Epithelial cell of proximal tubule (primary cell): ENCODE data around the gene GRAMD1A. TPM values are rescaled to one million over a fixed set of nuclear protein-coding genes. Genes with fewer than 3 reads are reported as not detected.

Experiments
- DNase-seq: peaks from one replicate; pipeline ENCODE4 v3.0.0-alpha.2; 2011; ENCODE audit warnings: low read depth
- H3K4me3 ChIP-seq: 2 replicates; pipeline ENCODE4 v1.5.1; 2011; ENCODE audit warnings: low read depth, mild to moderate bottlenecking, low read length
- total RNA-seq: library from RNA; depleted of rRNA; stranded (reverse); fragments of >200 nt; gene quantifications from 2 replicates; pipeline ENCODE4 v1.2.3, GENCODE V29; 2015
- TF ChIP-seq, protein P1 (sequence below): conservative IDR thresholded peaks from 2 replicates; pipeline ENCODE4 v1.5.1; 2012; ENCODE audit warnings: low read depth, mild to moderate bottlenecking, low read length

Gene GRAMD1A
- total RNA-seq, 1 donor from 2014 or later = 67.7 TPM

DNA sequence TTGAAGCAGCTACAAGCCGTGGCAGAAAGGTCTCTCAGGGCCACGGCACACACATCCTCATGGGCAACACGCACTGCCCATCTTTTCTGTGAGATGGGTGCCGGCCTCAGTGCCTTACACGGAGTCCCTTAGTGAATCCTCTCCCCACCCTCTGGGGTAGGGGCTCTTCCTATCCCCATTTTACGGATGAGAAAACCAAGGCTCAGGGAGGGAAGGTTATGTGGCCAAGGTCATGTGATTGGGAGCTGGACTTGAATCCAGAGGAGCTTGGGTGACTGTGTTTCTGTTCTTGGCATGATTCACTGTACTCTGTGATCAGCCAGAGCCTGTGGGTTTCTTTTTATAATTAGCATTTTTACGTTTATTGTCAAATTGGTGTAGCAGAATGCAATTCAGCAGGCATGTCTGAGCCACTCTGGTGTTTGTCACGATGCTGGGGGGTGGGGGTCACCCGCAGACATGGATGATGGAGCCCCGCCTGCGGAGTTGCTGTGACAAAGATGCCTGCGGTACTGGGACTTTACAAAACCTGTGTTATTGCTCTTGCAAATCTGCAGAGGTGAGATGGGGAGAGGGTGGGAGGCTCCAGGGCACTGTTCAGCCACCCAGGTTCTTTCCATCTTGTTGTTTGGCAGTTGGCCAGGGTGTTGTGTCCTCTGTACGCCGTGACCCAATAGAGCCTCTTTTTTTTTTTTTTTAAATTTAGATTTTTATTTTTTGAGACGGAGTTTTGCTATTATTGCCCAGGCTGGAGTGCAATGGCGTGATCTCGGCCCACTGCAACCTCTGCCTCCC, 34.7 kb downstream of the GRAMD1A start:
- H3K4me3 ChIP-seq = no peak overlapping the region
- no peak for DNase-seq
- TF ChIP-seq, protein P1, sequence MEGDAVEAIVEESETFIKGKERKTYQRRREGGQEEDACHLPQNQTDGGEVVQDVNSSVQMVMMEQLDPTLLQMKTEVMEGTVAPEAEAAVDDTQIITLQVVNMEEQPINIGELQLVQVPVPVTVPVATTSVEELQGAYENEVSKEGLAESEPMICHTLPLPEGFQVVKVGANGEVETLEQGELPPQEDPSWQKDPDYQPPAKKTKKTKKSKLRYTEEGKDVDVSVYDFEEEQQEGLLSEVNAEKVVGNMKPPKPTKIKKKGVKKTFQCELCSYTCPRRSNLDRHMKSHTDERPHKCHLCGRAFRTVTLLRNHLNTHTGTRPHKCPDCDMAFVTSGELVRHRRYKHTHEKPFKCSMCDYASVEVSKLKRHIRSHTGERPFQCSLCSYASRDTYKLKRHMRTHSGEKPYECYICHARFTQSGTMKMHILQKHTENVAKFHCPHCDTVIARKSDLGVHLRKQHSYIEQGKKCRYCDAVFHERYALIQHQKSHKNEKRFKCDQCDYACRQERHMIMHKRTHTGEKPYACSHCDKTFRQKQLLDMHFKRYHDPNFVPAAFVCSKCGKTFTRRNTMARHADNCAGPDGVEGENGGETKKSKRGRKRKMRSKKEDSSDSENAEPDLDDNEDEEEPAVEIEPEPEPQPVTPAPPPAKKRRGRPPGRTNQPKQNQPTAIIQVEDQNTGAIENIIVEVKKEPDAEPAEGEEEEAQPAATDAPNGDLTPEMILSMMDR = no peak

DNA sequence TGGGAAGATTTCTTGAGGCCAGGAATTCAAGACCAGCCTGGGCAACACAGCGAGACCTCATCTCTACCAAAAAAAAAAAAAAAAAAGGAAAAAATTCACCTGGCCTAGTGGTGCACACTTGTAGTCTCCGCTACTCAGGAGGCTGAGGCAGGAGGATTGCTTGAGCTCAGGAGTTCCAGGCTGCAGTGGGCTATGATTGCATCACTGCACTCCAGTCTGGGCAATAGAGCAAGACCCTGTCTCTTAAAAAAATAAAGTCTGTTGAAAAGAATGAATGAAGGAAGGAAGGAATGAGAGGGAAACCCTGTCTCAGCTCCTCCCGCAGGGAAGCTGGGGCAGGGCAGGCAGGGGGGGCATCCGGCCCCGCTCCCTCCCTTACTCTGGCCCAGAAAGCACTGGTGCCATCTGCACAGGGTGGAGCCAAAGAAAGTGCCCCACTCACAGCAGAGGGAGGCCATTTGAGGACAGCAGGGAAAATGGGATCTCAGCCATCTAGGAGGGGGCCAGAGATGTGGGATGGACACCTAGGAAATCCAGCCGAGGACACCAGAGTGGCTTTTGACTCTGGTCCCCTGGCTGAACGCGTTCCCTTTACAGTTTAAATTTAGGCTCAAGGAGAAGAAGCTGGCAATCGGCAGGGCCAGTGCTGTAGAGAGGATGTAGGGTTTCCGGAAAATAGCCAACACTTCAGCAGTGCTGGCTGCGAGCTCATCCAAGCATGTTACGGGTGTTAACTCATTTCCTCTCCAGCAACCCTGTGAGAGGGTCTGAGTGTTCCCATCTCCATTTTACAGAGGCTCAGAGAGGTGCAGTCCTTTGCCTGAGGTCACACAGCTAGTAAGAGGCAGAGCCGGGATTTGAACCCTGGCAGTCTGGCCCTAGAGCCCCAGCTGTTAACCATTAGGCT, 37.8 kb downstream of the GRAMD1A start:
- TF ChIP-seq, protein P1 = no peak
- no peak for DNase-seq
- peak overlapping the region; percentile 23 for H3K4me3 ChIP-seq

DNA sequence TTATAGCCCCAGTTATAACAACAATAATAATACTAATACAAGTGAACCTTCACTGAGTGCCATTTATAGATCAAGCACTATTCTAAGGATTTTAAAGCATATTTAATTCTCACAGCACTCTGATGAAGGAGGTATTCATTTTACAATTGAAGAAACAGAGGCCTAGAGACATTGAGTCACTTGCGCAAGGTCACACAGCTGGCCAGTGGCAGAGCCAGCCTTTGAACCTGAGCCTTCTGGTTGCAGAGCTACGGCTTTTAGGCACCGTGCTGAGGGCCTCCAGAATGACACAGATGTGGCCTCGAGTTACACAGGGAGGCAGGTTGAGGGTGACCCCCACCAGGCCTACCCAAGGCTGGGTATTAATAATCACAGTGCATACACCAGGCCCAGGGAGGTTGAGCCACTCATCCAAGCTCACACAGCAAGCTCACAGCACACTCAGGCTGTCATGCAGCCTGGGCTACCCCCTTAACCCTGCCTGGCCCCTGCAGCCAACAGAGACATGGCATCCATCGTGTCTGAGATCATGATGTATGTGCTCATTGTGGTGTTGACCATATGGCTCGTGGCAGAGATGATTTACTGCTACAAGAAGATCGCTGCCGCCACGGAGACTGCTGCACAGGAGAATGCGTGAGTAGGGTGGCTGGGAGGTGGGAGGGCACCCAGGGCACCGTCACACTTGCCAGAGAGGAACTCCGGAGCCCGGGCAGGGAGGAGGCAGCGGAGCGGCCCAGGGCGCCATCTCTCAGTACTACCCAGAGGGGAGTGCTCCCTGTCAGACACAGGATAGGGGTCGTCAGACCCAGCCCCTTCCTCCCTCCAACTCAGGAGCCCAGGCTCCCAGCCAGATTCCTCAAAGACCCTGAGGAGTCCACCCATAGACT, 38.7 kb downstream of the GRAMD1A start:
- no peak overlapping the region for H3K4me3 ChIP-seq
- TF ChIP-seq, protein P1 = no peak
- no peak for DNase-seq

DNA sequence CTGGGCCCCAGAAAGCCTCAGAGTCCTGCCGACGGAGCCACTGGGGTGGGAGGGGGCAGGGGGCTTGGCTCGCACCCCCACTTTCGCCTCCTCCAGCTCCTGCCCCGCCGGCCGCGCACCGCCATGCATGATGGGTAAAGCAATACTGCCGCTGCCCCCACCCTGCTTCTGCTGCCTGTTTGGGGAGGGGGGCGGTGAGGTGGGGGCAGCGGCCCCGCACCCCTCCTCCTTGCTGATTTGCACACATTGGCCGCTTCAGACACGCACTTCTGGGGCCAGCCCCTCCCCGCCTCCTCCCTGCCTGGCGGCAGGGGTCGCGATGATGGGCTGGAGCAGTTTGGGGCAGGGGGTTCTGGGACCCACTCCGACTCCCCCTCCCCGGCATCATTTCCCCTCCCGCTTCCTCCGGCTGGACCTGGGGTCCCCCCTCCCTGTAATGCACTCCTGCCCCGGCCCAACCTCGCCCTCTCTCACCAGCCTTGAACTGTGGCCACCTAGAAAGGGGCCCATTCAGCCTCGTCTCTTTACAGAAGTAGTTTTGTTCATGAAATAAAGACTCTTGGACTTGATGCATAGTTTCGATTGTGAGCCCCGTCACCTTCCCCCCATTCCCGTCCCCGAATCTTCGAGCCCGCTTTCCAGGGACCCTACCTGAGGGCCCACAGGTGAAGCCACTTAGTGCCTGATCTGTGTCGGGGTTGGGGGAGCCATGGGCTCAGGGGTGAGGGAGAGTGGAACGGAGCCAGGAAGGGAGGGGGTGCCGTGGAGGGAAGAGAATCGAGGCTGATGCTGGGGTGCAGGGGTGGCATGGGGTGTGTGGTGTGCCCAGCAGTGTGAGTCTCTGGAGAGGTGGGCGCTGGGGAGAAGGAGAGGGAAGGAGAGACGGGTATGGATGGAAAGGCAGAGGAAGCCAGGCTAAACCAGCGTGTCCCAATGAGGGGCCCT, 40.0 kb downstream of the GRAMD1A start:
- H3K4me3 ChIP-seq = no peak overlapping the region
- TF ChIP-seq, protein P1 = no peak
- no peak for DNase-seq

DNA sequence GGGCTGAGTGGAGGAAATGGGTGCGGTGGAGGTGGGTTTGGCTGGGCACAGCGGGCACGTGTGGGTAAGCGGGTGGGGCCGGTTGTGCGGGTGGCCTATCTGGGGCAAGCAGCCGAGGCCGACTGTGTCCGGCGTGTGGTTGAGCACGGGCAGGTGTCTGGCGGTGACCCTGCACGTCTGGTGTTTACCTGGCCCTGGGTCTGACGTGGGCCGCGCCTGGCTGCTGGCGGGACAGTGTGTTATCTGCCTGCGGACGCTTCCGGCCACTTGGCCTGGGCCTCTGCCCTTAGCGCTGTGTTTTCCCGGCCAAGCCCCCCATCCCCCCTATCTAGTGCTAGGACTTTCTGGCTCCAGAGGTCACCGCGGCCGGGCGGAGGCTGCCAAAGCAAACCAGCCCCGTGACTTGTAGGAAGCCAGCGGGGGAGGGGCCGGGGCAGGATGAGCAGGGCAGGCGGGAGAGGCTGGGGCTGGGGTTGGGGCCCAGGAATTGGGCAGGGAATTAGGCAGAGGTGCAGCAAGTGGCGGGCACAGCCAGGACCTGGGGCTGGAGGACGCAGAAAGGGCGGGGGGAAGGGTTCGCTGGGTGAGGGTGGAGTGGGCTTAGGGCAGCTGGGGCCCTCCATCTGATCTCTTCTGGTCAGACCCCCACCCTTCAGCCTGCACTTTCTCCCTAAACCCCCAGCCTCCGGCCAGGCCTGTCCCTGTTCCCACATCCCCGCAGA, 40.9 kb downstream of the GRAMD1A start:
- TF ChIP-seq, protein P1 = no peak
- H3K4me3 ChIP-seq = peak overlapping the region; percentile 69
- DNase-seq = no peak
